Measurements from ENCODE around the gene XPR1.

DNA sequence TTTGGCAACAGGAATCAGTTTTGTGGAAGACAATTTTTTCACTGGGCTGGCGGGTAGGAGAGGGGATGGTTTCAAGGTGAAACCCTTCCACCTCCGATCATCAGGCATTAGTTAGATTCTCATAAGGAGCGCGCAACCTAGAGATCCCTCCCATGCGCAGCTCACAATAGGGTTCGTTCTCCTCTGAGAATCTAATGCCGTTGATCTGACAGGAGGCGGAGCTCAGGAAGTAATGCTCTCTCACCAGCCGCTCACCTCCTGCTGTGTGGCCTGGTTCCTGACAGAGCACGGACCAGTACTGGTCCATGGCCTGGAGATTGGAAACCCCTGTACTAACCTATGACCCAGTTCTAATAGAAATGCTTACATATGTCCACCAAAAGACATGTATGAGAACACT, 184.3 kb downstream of the XPR1 start:
- TF ChIP-seq, protein P1, sequence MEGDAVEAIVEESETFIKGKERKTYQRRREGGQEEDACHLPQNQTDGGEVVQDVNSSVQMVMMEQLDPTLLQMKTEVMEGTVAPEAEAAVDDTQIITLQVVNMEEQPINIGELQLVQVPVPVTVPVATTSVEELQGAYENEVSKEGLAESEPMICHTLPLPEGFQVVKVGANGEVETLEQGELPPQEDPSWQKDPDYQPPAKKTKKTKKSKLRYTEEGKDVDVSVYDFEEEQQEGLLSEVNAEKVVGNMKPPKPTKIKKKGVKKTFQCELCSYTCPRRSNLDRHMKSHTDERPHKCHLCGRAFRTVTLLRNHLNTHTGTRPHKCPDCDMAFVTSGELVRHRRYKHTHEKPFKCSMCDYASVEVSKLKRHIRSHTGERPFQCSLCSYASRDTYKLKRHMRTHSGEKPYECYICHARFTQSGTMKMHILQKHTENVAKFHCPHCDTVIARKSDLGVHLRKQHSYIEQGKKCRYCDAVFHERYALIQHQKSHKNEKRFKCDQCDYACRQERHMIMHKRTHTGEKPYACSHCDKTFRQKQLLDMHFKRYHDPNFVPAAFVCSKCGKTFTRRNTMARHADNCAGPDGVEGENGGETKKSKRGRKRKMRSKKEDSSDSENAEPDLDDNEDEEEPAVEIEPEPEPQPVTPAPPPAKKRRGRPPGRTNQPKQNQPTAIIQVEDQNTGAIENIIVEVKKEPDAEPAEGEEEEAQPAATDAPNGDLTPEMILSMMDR (optimal IDR thresholded peaks at IDR 0.05 in 1 of 3, IDR thresholded peaks at IDR 0.05 in 1 of 3, conservative IDR thresholded peaks at IDR 0.05 in 1 of 3; ENCODE audit: extremely low read depth in 1 of 3, insufficient read depth in 2 of 3, low read length in 3 of 3) = no peak
- no peak for TF ChIP-seq EZH2 (IDR thresholded peaks at IDR 0.05; ENCODE audit: low read length)

All from keratinocyte (primary cell).